ENCODE data around the gene KDM5B.
A peak's percentile ranks its signal among the peaks of the same experiment; 100 is the strongest.
"Not testable (repeated sequence)": the region's sequence is repeated elsewhere in the genome, so short reads cannot be mapped to it uniquely, and the experiment has no call there.

KDM5B gene

GRCh38 chr1:202807926-202808757 is at the start of gene KDM5B:
Gene KDM5B (minus strand): TSS chr1:202808421. CDS start chr1:202808305, 116 bp downstream.
- DNase-seq = peak; percentile 14

DNA sequence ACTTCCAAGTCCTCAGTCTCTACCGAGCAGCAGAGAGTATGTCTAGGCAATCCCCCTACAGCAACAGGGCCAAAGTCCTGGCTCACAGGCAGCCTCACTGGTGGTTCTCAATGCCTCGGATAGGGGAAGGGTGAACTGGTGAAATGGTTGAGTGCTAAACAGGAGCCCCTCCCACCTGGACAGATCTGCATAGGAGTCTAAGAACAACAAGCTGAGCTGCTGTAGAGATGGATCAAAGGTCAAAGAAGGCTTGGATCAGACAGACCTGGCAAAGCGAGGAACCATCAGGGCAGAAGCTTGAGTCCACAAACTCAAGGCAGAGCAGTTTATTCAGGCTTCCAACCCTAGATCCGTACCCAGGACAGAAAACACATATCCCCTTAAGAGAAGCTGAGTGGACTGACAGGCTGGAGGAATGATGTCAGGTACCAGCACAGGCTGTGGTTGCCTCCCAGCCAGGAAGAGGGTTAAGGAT is 49.0 kb upstream of the KDM5B start:
- no peak for DNase-seq

GRCh38 chr1:202856014-202856413 is 47.8 kb upstream of the KDM5B start:
- no peak for DNase-seq

GRCh38 chr1:202854787-202855186 is 46.6 kb upstream of the KDM5B start:
- DNase-seq = no peak

GRCh38 chr1:202852163-202852904 is 44.1 kb upstream of the KDM5B start:
- no peak for DNase-seq

DNA sequence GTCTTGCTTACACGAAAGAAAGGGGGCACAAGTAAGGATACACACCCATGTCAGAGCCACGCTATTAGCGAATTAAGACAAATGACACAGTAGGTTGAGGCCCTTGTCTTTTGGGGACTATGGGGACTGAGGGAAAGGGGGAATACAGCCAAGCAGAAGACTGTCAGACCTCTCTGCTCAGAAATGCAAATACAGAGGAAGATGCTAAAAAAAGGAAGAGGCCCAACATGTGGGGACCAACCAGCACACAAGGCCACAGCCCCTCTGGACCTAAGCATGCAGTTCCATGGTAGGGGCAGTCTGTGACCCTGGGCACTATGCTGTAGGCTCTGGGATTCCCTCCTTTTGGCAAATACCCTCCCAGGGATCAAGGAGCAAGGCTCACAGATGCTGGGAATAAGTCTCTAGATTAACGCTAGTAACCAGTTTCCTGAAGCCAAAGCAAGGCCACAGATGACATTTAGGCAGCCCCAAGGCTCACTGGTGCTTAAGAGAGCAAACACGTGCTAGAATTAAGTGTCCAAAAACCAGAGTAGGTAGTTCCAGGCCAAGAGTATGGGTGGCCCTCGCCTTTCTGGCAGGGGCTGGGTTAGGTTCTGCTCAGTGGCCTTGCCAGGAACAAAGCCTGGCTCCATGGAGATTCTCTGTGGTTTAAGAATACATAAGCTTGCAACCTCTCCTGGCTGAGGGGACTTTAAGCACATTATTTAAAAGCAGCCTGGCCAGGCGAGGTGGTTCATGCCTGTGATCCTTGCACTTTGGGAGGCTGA is 42.6 kb upstream of the KDM5B start:
- no peak for DNase-seq

DNA sequence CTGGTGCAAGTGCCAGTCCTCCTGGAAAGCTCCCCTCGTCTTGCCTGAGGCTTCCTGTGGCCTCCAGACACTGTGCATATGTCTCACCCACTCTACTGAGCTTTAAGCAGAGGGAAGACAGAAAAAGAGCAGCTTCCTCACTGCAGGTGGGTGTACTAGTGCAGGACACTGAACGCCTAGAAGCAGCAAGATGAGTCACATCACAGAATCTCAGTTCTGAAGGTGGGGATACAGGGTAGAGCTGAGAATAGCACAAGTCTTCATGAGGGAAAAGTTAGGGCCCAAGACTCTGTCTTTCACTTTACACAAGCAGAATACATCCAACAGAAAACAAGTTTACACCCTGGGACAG is 39.9 kb upstream of the KDM5B start:
- DNase-seq = no peak

- no peak for DNase-seq
Observed at GRCh38 chr1:202844935-202845334, 36.7 kb upstream of the KDM5B start.

GRCh38 chr1:202844259-202844658 is 36.0 kb upstream of the KDM5B start:
- no peak for DNase-seq

DNA sequence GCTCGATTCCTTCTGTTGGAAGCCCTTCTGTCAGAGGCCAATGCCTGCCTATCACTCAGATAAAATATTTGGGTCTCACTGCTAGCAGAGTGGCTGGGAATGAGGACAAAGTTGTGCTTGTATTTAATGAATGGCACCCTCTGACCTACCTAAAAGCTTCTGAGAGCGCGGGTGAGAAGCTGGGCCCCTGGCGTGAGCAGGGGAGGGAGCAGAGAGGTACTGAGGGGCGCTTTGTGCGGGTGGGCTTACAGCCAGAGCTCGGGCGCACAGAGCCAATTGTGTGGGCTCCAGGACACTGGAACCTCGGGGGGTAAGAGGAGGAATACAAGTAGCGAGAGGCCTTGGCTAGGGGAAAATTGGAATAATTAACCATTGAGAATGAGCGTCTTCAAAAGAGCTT is 34.9 kb upstream of the KDM5B start:
- DNase-seq = no peak

- no peak for DNase-seq
Observed at GRCh38 chr1:202837746-202838262, 29.6 kb upstream of the KDM5B start.

DNA sequence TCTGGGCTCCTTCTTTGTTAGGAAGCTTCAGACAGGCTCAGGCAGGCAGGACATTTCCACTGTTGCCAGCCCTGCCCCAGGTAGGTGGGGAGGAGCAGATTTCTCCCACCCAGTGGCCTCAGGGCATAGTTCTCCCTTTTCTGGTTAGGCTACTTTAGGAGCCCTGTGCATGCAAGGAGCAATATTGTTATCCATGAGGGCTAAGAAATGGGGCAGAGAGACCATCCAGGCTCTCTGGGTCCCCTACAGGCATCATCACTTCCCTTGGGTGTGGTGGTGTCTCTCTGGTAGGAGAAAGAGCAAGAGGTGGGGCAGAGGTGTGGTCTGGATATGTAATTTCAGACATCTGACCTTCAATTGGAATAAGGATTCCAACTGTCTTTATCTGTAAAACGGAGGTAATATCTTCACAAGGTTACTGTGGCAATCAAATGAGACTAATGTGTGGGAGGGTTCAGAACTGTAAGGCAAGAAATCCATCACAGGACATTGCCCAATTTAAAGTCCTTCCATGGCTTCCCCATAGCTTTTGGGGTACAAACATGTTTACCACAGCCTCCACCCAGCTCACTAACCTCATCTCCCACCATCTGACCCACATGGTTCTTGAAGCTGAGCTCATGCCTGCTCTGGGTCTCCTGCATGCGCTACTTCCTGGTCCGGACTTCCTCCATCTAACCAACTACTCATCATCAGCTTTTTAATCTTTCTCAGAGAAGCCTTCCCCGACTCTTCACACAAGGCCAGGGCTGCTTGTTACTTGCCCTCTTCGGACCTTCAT is 28.6 kb upstream of the KDM5B start:
- no peak for DNase-seq

DNA sequence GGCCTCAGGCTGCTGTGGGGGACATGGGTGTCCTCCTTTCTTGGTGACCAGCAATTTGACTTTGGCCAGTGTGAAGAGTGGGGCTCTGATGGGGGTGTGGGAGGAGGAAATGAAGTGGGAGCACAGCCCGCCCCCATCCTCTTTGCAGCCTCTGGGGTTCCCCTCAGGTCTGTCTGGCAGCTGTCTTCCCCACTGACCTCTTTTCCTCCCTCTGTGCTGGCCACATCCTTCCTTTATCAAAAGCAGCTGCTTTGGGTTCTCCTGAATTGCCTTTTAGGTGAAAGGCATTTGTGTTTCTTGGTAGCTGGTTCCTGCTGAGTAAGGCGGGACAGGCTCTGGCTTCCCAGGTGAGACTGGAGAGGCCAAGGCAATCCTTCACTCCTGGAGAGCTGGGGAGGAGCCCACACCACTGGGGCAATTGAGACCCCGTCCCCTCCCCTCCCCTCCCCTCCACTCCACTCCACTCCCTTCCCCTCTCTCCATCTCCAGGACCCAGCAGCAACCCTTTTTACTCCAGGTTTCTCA is 27.4 kb upstream of the KDM5B start:
- no peak for DNase-seq

DNA sequence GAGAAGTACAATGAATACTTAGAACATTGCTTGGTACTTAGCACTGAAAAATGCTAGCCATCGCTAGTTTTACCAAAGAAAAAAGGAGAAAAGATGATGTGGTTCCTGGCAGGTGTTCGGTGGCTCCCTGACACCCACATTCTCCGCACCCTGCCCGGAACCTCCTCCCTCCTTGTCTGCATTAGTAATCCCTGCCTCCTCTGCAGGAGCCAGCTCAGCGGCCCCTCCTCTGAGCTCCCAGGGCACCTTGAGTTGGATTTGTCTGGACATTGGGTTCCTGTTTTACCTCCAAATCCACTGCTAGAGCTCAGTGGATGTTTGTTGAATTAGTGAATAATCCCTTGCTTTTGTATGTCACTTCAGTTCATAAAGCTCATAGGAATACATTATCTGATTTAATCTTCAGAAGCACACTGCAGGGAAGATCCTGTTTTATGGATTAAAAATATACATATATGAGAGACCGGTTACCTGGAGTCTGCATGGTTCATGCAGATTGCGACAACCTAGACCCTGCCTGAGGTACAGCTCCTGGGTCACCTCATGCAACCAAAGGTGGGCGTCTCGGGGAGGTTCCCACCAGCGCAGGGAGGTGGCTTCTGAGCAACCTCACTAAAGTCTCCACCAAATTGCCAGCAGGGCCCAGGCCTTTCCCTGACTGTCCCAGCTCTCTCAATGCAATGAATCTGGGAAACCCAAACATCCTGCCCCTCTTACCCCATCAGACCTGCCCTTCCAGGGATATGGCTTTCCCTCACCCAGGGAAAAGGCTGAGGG is 26.7 kb upstream of the KDM5B start:
- DNase-seq = no peak

GRCh38 chr1:202831906-202832305 is 23.7 kb upstream of the KDM5B start:
- no peak for DNase-seq

DNA sequence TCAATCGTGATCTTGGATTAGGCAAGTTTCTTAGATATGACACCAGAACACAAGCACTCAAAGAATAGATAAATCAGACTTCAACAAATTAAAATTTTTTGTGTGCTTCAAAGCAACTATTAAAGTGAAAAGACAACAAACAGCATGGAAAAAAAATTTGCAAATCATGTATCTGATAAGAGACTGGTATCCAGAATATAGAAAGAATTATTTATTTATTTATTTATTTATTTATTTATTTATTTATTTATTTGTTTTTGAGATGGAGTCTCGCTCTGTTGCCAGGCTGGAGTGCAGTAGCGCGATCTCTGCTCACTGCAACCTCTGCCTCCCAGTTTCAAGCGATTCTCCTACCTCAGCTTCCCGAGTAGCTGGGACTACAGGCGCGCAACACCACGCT is 21.0 kb upstream of the KDM5B start:
- DNase-seq = not testable (repeated sequence)

DNA sequence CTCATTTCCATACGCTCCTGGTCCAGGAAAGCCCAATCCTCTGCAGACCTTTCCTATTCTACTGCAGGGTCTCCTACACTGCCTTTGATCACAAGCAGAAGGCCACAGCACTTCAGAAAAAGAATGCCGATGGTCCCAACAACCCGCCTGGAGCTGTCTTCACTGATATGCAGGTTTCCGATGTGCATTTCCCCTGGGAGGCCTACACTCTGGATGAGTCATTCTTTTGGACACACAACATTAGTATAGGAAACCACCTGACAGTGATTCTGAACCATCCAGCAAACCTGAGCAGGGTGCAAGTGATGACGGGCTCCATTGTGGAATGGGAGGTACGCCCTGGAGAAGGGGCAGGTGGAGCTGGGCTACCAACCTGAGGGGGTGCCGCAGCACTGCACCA is 17.5 kb upstream of the KDM5B start:
- no peak for DNase-seq

DNA sequence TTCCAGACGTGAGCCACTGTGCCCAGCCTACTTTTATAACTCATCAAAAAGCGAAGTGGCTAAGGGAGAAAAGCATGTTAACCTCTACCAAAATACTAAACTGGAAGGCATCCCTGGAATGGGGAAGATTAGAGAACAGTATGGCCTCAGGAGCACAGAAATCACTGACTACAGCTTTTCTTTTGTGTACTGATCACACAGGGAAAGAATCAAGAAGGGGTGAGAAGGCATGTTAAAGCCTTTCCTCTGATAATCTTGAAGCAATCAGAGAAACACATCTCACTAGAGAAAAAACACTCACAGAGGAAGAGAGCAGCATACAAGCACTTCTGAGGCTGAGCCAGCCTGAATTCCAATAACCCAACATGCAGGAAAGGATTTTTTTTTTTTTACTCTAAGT is 13.2 kb upstream of the KDM5B start:
- no peak for DNase-seq

DNA sequence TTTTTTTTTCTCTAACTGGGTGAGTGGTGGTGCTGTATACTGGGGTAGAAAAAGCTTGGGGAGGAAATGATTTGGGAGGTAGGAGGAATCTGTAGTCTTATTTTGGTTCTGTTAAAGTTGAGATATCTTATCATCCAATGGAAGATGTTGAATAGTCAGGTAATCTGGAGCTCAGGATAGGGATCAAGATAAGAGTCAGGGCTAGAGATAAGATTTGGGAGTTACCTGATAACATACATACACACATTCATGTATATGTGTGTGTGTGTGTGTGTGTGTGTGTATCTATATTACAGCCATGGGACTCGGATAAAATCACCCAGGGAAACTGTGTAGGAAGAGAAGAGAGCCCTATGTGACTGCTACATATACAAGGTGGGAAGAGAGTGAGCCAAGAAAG is 10.6 kb upstream of the KDM5B start:
- DNase-seq = no peak

DNA sequence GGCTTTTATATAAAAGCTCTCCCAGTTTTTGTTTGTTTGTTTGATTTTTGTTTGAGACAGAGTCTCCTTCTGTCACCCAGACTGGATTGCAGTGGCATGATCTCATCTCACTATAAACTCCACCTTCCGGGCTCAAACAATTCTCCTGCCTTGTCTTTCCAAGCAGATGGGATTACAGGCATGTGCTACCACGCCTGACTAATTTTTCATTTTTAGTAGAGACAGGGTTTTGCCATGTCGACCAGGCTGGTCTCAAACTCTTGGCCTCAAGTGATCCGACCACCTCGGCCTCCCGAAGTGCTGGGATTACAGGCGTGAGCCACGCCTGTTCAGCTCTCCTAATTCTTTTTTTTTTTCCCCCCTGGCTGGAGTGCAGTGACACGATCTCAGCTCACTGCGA is 6.9 kb upstream of the KDM5B start:
- DNase-seq = no peak

Measured in DMS79 (cell line).